WTC11 (cell line): ENCODE data around the gene SRGAP1.

Experiments used
- FOXK1 ChIP-seq: sonication (generic); formaldehyde crosslinking; IDR thresholded peaks from 2 replicates; pipeline ENCODE4 v1.8.0; 2022; ENCODE audit warnings: mild to moderate bottlenecking, moderate library complexity, missing genetic modification reagents
- ZNF121 ChIP-seq: sonication (generic); formaldehyde crosslinking; IDR thresholded peaks from 2 replicates; pipeline ENCODE4 v1.8.0; 2023; ENCODE audit warnings: missing genetic modification reagents
- ZNF138 ChIP-seq: sonication (generic); formaldehyde crosslinking; conservative IDR thresholded peaks from 2 replicates; pipeline ENCODE4 v1.8.1; 2022; ENCODE audit warnings: mild to moderate bottlenecking, moderate library complexity, missing genetic modification reagents
- TF ChIP-seq, protein P1 (sequence below): fragments of 250-450 bp; sonication (Bioruptor Pico); IDR thresholded peaks from 2 replicates; pipeline ENCODE4 v2.1.2; 2022; ENCODE audit warnings: mild to moderate bottlenecking, moderate library complexity
- TF ChIP-seq, protein P2 (sequence below): fragments of 250-450 bp; sonication (Bioruptor Pico); IDR thresholded peaks from 2 replicates; pipeline ENCODE4 v1.9.0; 2021; ENCODE audit warnings: moderate library complexity, mild to moderate bottlenecking, inconsistent platforms, borderline replicate concordance
- TF ChIP-seq, protein P3 (sequence below): fragments of 200-600 bp; IDR thresholded peaks from 2 replicates; pipeline ENCODE4 v1.8.0; 2022; ENCODE audit warnings: antibody characterized with exemption
- TF ChIP-seq, protein P4 (sequence below): sonication (generic); formaldehyde crosslinking; conservative IDR thresholded peaks from 2 replicates; pipeline ENCODE4 v1.8.1; 2023; ENCODE audit warnings: mild to moderate bottlenecking, low read depth, missing genetic modification reagents, moderate library complexity
- TF ChIP-seq, protein P5 (sequence below): sonication (generic); formaldehyde crosslinking; IDR thresholded peaks from 2 replicates; pipeline ENCODE4 v1.8.1; 2022; ENCODE audit warnings: mild to moderate bottlenecking, missing genetic modification reagents, moderate library complexity, borderline replicate concordance

DNA sequence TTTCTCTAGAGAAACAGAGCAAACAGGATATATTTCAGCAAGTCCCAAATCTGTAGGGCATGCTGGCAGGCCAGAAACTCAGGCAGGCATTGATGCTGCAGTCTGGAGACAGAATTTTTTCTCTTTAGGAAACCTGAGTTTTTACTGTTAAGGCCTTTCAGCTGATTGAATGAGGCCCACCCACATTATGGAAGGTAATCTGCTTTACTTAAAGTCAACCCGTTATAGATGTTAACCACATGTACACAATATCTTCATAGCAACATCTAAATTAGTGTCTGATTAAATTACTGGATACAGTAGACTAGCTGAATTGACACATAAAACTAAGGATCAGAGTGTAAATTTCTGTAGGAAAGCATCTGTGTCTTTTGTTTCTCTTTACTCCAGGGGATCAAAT is 65.2 kb downstream of the SRGAP1 start:
- TF ChIP-seq, protein P1, sequence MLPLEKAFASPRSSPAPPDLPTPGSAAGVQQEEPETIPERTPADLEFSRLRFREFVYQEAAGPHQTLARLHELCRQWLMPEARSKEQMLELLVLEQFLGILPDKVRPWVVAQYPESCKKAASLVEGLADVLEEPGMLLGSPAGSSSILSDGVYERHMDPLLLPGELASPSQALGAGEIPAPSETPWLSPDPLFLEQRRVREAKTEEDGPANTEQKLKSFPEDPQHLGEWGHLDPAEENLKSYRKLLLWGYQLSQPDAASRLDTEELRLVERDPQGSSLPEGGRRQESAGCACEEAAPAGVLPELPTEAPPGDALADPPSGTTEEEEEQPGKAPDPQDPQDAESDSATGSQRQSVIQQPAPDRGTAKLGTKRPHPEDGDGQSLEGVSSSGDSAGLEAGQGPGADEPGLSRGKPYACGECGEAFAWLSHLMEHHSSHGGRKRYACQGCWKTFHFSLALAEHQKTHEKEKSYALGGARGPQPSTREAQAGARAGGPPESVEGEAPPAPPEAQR (CRISPR knock-in tag): no peak
- TF ChIP-seq ZNF138 (CRISPR knock-in tag): no peak
- no peak for TF ChIP-seq ZNF121 (CRISPR knock-in tag)
- TF ChIP-seq, protein P2, sequence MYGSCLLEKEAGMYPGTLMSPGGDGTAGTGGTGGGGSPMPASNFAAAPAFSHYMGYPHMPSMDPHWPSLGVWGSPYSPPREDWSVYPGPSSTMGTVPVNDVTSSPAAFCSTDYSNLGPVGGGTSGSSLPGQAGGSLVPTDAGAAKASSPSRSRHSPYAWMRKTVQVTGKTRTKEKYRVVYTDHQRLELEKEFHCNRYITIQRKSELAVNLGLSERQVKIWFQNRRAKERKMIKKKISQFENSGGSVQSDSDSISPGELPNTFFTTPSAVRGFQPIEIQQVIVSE (CRISPR knock-in tag): no peak
- TF ChIP-seq, protein P3, sequence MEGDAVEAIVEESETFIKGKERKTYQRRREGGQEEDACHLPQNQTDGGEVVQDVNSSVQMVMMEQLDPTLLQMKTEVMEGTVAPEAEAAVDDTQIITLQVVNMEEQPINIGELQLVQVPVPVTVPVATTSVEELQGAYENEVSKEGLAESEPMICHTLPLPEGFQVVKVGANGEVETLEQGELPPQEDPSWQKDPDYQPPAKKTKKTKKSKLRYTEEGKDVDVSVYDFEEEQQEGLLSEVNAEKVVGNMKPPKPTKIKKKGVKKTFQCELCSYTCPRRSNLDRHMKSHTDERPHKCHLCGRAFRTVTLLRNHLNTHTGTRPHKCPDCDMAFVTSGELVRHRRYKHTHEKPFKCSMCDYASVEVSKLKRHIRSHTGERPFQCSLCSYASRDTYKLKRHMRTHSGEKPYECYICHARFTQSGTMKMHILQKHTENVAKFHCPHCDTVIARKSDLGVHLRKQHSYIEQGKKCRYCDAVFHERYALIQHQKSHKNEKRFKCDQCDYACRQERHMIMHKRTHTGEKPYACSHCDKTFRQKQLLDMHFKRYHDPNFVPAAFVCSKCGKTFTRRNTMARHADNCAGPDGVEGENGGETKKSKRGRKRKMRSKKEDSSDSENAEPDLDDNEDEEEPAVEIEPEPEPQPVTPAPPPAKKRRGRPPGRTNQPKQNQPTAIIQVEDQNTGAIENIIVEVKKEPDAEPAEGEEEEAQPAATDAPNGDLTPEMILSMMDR: no peak
- TF ChIP-seq, protein P4, sequence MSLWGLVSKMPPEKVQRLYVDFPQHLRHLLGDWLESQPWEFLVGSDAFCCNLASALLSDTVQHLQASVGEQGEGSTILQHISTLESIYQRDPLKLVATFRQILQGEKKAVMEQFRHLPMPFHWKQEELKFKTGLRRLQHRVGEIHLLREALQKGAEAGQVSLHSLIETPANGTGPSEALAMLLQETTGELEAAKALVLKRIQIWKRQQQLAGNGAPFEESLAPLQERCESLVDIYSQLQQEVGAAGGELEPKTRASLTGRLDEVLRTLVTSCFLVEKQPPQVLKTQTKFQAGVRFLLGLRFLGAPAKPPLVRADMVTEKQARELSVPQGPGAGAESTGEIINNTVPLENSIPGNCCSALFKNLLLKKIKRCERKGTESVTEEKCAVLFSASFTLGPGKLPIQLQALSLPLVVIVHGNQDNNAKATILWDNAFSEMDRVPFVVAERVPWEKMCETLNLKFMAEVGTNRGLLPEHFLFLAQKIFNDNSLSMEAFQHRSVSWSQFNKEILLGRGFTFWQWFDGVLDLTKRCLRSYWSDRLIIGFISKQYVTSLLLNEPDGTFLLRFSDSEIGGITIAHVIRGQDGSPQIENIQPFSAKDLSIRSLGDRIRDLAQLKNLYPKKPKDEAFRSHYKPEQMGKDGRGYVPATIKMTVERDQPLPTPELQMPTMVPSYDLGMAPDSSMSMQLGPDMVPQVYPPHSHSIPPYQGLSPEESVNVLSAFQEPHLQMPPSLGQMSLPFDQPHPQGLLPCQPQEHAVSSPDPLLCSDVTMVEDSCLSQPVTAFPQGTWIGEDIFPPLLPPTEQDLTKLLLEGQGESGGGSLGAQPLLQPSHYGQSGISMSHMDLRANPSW: no peak
- TF ChIP-seq, protein P5, sequence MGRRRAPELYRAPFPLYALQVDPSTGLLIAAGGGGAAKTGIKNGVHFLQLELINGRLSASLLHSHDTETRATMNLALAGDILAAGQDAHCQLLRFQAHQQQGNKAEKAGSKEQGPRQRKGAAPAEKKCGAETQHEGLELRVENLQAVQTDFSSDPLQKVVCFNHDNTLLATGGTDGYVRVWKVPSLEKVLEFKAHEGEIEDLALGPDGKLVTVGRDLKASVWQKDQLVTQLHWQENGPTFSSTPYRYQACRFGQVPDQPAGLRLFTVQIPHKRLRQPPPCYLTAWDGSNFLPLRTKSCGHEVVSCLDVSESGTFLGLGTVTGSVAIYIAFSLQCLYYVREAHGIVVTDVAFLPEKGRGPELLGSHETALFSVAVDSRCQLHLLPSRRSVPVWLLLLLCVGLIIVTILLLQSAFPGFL (CRISPR knock-in tag): no peak
- no peak for TF ChIP-seq FOXK1
